HG03439 (cell line): Measurements from ENCODE around the gene ZNF334.

Experiments used
- ATAC-seq: cut with Tn5 transposase; IDR thresholded peaks from one replicate; pipeline ENCODE4 v1.9.1; 2021; ENCODE audit warnings: mild to moderate bottlenecking, moderate library complexity; ENCODE audit not compliant: unreplicated experiment

Gene ZNF334

GRCh38 chr20:46512943-46513844, at the start of gene ZNF334:
Gene ZNF334 (minus strand): TSS chr20:46513559. CDS start chr20:46512102, 1,457 bp downstream.
- ATAC-seq = no peak

GRCh38 chr20:46562373-46563169, 49.2 kb upstream of the ZNF334 start:
- no peak for ATAC-seq

GRCh38 chr20:46562009-46562372, 48.6 kb upstream of the ZNF334 start:
- ATAC-seq = no peak

- no peak for ATAC-seq
Measured at GRCh38 chr20:46559685-46560440, 46.5 kb upstream of the ZNF334 start.

GRCh38 chr20:46559001-46559400, 45.6 kb upstream of the ZNF334 start:
- ATAC-seq = no peak

- no peak for ATAC-seq
Measured at GRCh38 chr20:46558511-46558959, 45.2 kb upstream of the ZNF334 start.

- ATAC-seq = no peak
Measured at GRCh38 chr20:46557231-46557956, 44.0 kb upstream of the ZNF334 start.

GRCh38 chr20:46555370-46555956, 42.1 kb upstream of the ZNF334 start:
- no peak for ATAC-seq

GRCh38 chr20:46554828-46555227, 41.5 kb upstream of the ZNF334 start:
- no peak for ATAC-seq

GRCh38 chr20:46553926-46554325, 40.6 kb upstream of the ZNF334 start:
- ATAC-seq = no peak

GRCh38 chr20:46552460-46553420, 39.4 kb upstream of the ZNF334 start:
- no peak for ATAC-seq

- no peak for ATAC-seq
Measured at GRCh38 chr20:46551522-46552381, 38.4 kb upstream of the ZNF334 start.

GRCh38 chr20:46550461-46550860, 37.1 kb upstream of the ZNF334 start, which contains the start of gene OCSTAMP:
Gene OCSTAMP (minus strand): TSS chr20:46550654. CDS start chr20:46550560, 94 bp downstream.
- ATAC-seq = no peak

GRCh38 chr20:46549188-46549972, 36.0 kb upstream of the ZNF334 start:
- ATAC-seq = no peak

GRCh38 chr20:46548688-46549087, 35.3 kb upstream of the ZNF334 start:
- no peak for ATAC-seq

GRCh38 chr20:46547995-46548394, 34.6 kb upstream of the ZNF334 start:
- ATAC-seq = no peak

GRCh38 chr20:46546936-46547335, 33.6 kb upstream of the ZNF334 start:
- no peak for ATAC-seq
